ENCODE data around the gene MAP2. TPM values are rescaled to one million over a fixed set of nuclear protein-coding genes. Genes with fewer than 3 reads are reported as not detected.

The MAP2 gene
- total and polyA plus RNA-seq, 2 donors (not counting 3 experiments of a cell fraction or from before 2014, with no cell fraction given) = 19.4 to 46.1 TPM

DNA sequence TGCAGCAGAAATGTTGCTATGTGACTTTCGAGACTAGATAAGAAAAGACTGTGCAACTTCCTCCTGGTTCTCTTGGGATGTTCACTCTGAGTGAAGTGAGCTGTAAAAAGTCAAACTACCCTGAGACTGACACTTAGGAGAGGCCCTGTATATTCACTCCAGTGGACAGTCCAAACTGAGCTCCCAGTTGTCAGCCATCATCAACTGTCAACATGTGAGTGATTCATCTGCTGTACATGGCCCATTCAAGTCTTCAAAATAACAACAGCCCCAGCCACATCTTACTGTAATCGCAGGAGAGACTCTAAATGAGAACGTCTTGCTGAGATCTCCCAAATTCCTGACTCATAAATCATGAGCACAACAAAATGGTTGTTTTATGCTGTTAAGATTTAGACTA, 339.3 kb downstream of the MAP2 start:
- CTCF ChIA-PET = no interaction called here
- H3K36me3 ChIP-seq (ENCODE audit: control insufficient read depth in 2 of 2, extremely low read depth in 1 of 2, insufficient read depth in 2 of 2, low read length in 2 of 2) = no peaks in the 10 kb centered on the region
- no peak for FAIRE-seq

DNA sequence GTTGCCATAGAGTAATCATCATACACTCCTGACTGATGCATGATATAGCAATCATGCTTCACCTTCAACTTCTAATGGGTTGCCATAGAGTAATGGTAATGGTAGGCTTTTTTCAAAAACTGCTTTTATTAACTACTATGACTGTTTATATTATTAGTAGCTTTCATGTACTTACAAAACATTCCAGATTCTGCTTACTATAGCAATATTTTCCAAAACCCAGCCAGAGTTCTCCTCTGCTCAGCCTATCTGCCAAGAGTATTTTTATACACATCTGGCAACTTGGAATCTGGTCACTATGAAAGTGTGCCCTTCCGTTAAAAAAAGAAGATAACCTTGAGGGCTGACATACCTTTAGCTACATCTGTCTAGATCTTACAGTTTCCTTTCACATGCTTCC, 342.8 kb downstream of the MAP2 start:
- FAIRE-seq = no peak
- DNase-seq (ENCODE audit: low read depth, low spot score) = no peak
- Histone ChIP-seq H3K79me2 (ENCODE audit: control insufficient read depth, insufficient read depth, low read length) (no peaks in the 10 kb centered on the region), H3K9ac (replicated peaks; ENCODE audit: extremely low read depth, insufficient read depth, low read length) (no peak overlapping the region), H3K27me3 (ENCODE audit: control insufficient read depth in 2 of 2, insufficient read depth in 2 of 2, low read length in 2 of 2) (no peaks in the 10 kb centered on the region), H3K27ac (ENCODE audit: insufficient read depth, low read depth, low read length) (no peak overlapping the region), H3K4me2 (ENCODE audit: insufficient read depth, low read length) (no peak overlapping the region), H2AFZ (ENCODE audit: low read depth, low read length) (no peak overlapping the region), H3K4me3 (replicated peaks in 1 of 3; ENCODE audit: insufficient read depth in 1 of 3, low read depth in 1 of 3, low read length in 3 of 3) (no peak overlapping the region), H3K4me1 (ENCODE audit: control insufficient read depth, extremely low read depth, insufficient read depth, low read length) (peaks cover 3% of the 10 kb centered on the region), H3K9me1 (replicated peaks; ENCODE audit: control insufficient read depth, extremely low read depth, insufficient read depth, low read length) (no peaks in the 10 kb centered on the region), H4K20me1 (replicated peaks; ENCODE audit: control insufficient read depth, extremely low read depth, insufficient read depth, low read length) (no peaks in the 10 kb centered on the region), H3K9me3 (replicated peaks; ENCODE audit: control insufficient read depth, insufficient read depth, low read length) (no peaks in the 10 kb centered on the region), H3K36me3 (ENCODE audit: control insufficient read depth in 2 of 2, extremely low read depth in 1 of 2, insufficient read depth in 2 of 2, low read length in 2 of 2) (no peaks in the 10 kb centered on the region)
- intact Hi-C loops (cut with micrococcal nuclease) = no loop called here
- dilution Hi-C loops (cut with MboI; ENCODE audit: extremely low pct_ligation_motif_present, low sequenced_read_pairs) = no loop called here
- CTCF ChIA-PET = interaction anchor here (0.5 kb wide), 1 partner anchor 18 kb away, joined by 3 read pairs; no protein-coding TSS in a partner anchor
- BruUV-seq (replicated peaks) = no TSS peak
- POLR2A ChIA-PET = no interaction called here
- TF ChIP-seq, protein P1, sequence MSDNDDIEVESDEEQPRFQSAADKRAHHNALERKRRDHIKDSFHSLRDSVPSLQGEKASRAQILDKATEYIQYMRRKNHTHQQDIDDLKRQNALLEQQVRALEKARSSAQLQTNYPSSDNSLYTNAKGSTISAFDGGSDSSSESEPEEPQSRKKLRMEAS (IDR thresholded peaks at IDR 0.05; ENCODE audit: insufficient read depth, insufficient read length) = no peak
- TF ChIP-seq GATA2 (IDR thresholded peaks at IDR 0.05; ENCODE audit: insufficient read depth, insufficient read length, low read depth, low read length) (no peak), FOS (IDR thresholded peaks at IDR 0.05; ENCODE audit: borderline replicate concordance, insufficient read depth, low read length) (no peak), JUN (IDR thresholded peaks at IDR 0.05; ENCODE audit: borderline replicate concordance, insufficient read depth, insufficient read length, low read depth) (no peak), POLR2AphosphoS5 (IDR thresholded peaks at IDR 0.05; ENCODE audit: insufficient read depth, low read depth, low read length) (no peak), MYC (IDR thresholded peaks at IDR 0.05; ENCODE audit: low read depth, low read length) (no peak), EZH2 (IDR thresholded peaks at IDR 0.05; ENCODE audit: borderline replicate concordance, low read depth, low read length, severe bottlenecking) (no peak), POLR2A (IDR thresholded peaks at IDR 0.05; ENCODE audit: low read depth, low read length) (no peak)
- TF ChIP-seq, protein P2, sequence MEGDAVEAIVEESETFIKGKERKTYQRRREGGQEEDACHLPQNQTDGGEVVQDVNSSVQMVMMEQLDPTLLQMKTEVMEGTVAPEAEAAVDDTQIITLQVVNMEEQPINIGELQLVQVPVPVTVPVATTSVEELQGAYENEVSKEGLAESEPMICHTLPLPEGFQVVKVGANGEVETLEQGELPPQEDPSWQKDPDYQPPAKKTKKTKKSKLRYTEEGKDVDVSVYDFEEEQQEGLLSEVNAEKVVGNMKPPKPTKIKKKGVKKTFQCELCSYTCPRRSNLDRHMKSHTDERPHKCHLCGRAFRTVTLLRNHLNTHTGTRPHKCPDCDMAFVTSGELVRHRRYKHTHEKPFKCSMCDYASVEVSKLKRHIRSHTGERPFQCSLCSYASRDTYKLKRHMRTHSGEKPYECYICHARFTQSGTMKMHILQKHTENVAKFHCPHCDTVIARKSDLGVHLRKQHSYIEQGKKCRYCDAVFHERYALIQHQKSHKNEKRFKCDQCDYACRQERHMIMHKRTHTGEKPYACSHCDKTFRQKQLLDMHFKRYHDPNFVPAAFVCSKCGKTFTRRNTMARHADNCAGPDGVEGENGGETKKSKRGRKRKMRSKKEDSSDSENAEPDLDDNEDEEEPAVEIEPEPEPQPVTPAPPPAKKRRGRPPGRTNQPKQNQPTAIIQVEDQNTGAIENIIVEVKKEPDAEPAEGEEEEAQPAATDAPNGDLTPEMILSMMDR (IDR thresholded peaks at IDR 0.05; ENCODE audit: extremely low read depth in 1 of 2, insufficient read depth in 1 of 2, low read depth in 1 of 2, low read length in 2 of 2) = no peak

More for the DNA sequence above, 339.3 kb downstream of the MAP2 start:
- Histone ChIP-seq H4K20me1 (replicated peaks; ENCODE audit: control insufficient read depth, extremely low read depth, insufficient read depth, low read length) (no peaks in the 10 kb centered on the region), H3K4me3 (replicated peaks in 1 of 3; ENCODE audit: insufficient read depth in 1 of 3, low read depth in 1 of 3, low read length in 3 of 3) (no peak overlapping the region), H3K9ac (replicated peaks; ENCODE audit: extremely low read depth, insufficient read depth, low read length) (no peak overlapping the region), H3K4me2 (ENCODE audit: insufficient read depth, low read length) (no peak overlapping the region), H2AFZ (ENCODE audit: low read depth, low read length) (no peak overlapping the region), H3K79me2 (ENCODE audit: control insufficient read depth, insufficient read depth, low read length) (no peaks in the 10 kb centered on the region), H3K4me1 (ENCODE audit: control insufficient read depth, extremely low read depth, insufficient read depth, low read length) (no peaks in the 10 kb centered on the region), H3K9me1 (replicated peaks; ENCODE audit: control insufficient read depth, extremely low read depth, insufficient read depth, low read length) (no peaks in the 10 kb centered on the region), H3K27ac (ENCODE audit: insufficient read depth, low read depth, low read length) (no peak overlapping the region), H3K27me3 (ENCODE audit: control insufficient read depth in 2 of 2, insufficient read depth in 2 of 2, low read length in 2 of 2) (no peaks in the 10 kb centered on the region), H3K9me3 (replicated peaks; ENCODE audit: control insufficient read depth, insufficient read depth, low read length) (no peaks in the 10 kb centered on the region)
- TF ChIP-seq, protein P1 (IDR thresholded peaks at IDR 0.05; ENCODE audit: insufficient read depth, insufficient read length) = no peak
- TF ChIP-seq MYC (IDR thresholded peaks at IDR 0.05; ENCODE audit: low read depth, low read length) (no peak), FOS (IDR thresholded peaks at IDR 0.05; ENCODE audit: borderline replicate concordance, insufficient read depth, low read length) (no peak), GATA2 (IDR thresholded peaks at IDR 0.05; ENCODE audit: insufficient read depth, insufficient read length, low read depth, low read length) (no peak), EZH2 (IDR thresholded peaks at IDR 0.05; ENCODE audit: borderline replicate concordance, low read depth, low read length, severe bottlenecking) (no peak)
- POLR2A ChIA-PET = no interaction called here
- no peak for DNase-seq (ENCODE audit: low read depth, low spot score)
- no TSS peak for BruUV-seq (replicated peaks)
- dilution Hi-C loops (cut with MboI; ENCODE audit: extremely low pct_ligation_motif_present, low sequenced_read_pairs) (no loop called here), intact Hi-C loops (cut with micrococcal nuclease) (no loop called here)

Measured in endothelial cell of umbilical vein (primary cell).